HG02610 (cell line): Measurements from ENCODE around the gene DYTN.

Experiments used
- ATAC-seq: cut with Tn5 transposase; IDR thresholded peaks from one replicate; pipeline ENCODE4 v1.9.1; 2021; ENCODE audit warnings: mild to moderate bottlenecking, moderate library complexity; ENCODE audit not compliant: unreplicated experiment

DYTN gene

GRCh38 chr2:206616151-206616550, 102.0 kb downstream of the DYTN start:
- ATAC-seq = no peak

GRCh38 chr2:206615417-206616089, 102.6 kb downstream of the DYTN start:
- ATAC-seq = no peak

GRCh38 chr2:206614811-206615210, 103.4 kb downstream of the DYTN start:
- no peak for ATAC-seq

- no peak for ATAC-seq
Measured at GRCh38 chr2:206611736-206612135, 106.5 kb downstream of the DYTN start.

GRCh38 chr2:206611191-206611590, 107.0 kb downstream of the DYTN start:
- no peak for ATAC-seq

- ATAC-seq = no peak
Measured at GRCh38 chr2:206610451-206610850, 107.7 kb downstream of the DYTN start.

GRCh38 chr2:206603243-206603642, 115.0 kb downstream of the DYTN start:
- no peak for ATAC-seq
